AML-193 (cell line): ENCODE results near the gene GALNT9.

Experiments used
- DNase-seq, 2 experiments: peaks; one replicate each; lab custom pipeline; 2025; lab: John Stamatoyannopoulos, UW

Gene GALNT9

DNA sequence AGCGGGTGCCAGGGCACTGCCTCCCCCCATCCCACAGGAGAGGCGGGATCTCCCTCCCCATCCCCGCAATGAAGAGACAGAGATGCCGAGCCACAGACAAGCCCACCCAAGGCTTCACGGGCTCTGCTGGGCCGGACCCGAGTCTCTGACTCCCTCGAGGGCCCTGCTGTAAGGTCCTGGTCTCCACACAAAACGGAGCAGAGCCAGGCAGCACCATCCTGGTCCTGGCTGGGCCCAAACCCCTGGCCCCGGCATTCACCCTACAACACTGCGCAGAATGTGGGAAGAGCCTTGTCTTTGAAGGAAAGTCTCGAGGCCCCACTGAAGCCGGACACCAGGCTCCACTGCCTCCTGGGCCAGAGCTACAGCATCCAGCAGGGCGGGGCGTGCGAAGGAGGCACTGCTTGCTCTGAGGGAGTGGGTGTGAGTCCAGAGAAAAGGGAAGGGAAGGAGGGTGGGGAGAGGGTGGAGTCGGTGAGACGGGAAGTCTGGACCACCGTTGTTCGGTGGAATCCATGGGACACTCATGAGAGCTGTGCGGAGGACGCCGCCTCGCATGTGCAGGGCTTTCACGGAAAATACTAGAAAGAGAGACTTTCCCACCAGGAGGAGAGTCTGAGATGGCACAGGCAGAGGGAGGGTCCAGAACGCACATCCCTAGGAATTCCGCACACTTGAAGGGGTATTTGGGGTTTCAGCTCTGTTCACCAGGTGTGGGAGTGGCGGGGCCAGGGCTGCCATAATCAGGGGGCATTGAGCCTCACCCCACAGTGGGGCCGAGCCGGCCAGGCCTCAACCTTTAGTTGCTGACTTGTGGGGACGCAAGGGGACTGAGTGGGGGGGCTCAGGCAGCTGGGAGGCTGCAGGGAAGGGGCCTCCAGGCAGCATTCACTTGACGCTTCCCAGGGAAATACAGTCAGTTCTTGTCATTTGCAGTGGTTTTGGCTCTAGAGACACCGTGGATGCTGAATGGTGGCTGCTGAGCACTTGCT lies 36.8 kb downstream of the GALNT9 start:
- no peak for DNase-seq

DNA sequence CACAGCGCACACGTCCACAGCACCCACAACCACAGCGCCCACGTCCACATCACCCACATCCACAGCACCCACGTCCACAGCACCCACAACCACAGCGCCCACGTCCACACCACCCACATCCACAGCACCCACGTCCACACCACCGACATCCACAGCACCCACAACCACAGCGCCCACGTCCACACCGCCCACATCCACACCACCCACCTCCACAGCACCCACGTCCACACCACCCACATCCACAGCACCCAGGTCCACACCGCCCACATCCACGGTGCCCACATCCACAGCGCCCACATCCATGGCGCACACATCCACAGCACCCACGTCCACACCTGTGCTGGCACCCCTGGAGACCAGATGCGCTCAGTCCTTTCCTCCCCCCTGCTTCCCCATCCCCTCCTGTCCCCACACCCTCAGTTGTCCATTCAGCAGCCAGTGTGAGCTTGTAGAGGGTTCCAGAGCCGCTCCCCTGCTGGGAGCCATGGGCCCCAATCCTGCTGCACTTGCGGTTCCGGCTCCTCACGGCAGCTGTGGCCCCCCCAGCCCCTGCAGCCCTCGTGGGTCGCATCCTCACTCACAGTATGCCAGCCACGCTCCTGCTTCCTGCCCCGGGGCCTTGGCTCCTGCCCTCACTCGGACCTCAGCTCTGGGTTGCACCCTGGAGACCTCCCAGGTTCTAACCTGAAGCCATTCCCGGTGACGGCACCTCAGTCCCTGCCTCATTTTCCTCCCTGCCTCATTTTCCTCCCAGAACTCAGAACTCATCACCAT lies 37.8 kb downstream of the GALNT9 start:
- DNase-seq, result no peak

DNA sequence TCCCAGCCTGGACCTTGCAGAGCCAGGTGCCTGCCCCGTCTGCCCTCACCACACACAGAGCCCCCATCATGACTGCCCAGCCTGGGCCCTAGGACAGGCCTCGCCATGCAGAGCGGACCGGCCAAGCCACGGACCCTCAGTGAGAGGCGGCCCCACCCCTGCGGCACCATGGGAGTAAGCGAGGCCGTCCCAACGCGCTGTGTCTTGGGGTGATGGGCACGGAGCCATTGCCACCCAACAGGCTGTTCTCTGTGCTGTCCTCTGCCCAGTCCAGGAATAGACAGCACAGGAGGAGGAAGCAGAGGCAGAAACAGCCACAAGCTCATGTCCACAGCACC lies 39.2 kb downstream of the GALNT9 start:
- no peak for DNase-seq

DNA sequence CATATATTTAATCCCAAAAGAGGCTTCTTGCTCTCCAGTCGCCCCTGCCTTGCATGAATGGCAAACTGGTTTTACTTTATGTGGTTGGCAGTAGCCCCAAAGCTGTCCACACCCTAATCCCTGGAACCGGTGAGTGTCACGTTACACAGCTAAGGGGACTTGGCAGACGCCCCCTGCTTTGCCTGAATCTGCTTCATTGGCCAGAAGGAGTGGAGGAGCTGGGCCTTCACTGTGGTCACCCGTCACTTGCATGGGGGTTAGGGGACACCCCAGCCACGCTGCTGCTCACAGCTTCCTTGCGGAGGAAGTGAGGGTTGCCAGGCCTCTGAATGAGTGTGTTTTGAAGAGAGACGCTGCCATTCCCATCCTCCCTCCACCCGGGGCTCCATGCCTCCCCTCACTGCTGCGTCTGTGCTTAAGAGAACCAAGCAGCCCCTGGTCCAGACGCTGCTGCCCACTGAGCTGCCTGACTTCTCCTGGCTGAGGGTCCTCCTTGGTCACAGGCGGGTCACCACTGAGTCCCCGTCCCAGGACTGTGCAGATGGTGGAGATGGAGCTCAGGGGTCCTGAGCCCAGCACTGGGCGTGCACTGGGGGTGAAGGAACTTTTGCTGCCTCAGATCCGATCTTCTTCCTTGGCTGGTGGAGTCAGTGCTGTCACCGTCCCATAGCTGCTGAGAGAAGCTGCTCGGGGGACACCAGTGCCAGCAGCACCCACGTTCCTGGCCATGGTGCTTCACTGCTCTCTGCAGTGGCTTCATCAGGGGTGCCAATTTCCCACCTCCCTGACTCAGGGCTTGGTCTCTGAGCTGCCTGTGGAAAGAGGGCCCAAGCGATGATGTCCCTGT lies 39.8 kb downstream of the GALNT9 start:
- no peak for DNase-seq

DNA sequence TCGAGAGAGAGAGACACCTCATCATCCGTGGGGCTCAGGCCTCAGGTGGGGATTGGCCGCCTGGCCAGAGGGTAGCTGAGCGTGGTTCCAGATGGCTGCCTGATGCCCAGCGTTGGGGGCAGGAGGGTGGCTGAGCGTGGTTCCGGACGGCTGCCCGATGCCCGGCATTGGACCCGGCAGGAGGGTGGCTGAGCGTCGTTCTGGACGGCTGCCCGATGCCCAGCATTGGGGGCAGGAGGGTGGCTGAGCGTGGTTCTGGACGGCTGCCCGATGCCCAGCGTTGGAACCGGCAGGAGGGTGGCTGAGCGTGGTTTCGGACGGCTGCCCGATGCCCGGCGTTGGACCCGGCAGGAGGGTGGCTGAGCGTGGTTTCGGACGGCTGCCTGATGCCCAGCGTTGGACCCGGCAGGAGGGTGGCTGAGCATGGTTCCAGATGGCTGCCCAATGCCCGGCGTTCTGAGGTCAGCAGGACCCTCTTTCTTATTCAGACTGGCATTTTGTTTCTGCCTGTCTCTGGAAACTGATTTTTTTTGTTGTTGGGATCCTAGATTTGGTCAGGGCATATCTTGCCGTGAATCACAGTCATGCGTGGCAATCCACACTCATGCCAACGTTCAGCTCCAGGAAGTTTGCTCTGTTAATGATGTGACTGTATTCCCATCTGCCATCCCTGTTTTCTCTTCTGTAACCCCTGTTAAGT lies 40.7 kb downstream of the GALNT9 start:
- no peak for DNase-seq

DNA sequence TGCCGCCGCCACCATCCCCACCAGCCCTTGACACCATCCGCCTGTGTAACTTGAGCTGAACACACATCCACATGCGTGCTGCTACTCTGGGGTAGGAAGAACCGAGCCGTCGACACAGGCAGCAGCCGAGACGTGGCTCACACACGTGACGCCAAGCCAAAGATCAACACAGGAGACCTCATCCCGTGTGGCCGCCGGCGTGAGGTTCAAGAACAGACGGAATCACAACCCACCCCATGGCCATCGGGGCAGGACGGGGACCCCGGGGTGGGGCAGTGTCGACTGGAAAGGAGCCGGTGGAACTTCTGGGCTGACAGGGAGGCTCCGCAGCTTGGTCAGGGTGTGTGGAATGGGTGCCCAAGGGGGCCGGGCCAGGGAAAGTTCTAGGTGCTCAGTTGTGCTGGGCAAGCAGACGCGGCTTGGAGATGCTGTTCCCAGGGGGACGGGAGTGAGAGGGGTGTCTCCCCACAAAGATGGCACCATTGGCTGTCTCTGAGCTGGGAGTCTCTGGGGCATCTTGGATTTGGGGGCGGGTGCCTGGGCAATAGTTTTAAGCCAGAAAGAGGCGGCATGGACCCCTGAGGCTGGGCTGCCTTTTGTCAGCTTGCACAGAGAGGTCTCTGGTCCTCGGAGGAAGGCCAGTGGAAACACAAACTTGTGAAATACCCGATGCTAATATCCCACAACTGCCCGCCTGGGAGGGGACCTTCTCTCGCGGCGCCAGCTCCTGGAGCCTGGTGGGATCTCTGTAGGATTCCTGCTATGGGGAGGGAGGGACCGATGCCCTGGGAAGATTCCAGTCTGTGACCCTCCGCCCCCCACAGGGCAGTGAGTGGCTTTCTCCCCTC lies 41.8 kb downstream of the GALNT9 start:
- DNase-seq, result no peak

DNA sequence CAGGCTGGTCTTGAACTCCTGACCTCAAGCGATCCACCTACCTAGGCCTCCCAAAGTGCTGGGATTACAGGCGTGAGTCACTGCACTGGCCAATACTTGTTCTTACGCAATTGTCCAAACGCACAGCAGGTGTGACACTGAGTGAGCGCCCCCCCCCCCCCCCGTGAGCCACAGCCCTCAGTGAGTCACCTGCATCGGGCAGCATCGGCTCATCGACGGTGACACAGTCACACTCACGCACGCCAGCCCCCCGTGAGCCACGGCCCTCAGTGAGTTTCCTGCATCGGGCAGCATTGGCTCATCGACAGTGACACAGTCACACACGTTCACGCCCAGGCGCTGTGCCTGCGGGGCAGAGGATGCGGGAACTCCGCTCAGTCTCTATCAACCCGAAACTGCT lies 42.5 kb downstream of the GALNT9 start:
- no peak for DNase-seq

DNA sequence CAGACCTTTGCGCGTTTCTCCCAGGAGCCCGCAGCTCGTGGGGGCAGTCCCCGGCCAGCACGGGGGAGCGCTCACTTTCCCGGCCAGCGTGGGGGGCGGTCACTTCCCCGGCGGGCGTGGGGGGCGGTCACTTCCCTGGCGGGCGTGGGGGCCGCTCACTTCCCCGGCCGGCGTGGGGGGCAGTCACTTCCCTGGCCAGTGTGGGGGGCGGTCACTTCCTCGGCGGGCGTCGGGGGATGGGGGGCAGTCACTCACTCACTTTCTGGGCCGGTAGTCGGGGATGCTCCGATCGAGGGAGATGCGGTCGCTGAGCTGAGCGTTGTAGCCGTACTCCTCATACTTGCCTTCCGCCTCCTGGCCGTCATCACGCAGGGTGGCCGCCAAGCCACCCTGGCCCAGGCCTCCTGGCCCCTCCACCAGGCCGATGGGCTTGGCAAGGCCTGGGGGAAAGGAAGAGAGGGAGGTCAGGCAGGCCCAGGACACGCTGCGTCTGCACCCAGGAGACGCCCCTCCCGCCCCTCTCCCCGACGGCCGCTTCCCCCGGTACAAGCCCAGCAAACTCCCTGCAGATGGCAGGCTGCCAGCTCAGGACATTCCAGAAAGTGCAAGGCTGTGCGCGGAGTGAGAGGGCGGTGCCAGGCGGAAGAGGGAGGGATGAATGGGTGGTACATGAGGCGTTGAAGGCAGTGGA lies 43.3 kb downstream of the GALNT9 start:
- DNase-seq, result no peak

DNA sequence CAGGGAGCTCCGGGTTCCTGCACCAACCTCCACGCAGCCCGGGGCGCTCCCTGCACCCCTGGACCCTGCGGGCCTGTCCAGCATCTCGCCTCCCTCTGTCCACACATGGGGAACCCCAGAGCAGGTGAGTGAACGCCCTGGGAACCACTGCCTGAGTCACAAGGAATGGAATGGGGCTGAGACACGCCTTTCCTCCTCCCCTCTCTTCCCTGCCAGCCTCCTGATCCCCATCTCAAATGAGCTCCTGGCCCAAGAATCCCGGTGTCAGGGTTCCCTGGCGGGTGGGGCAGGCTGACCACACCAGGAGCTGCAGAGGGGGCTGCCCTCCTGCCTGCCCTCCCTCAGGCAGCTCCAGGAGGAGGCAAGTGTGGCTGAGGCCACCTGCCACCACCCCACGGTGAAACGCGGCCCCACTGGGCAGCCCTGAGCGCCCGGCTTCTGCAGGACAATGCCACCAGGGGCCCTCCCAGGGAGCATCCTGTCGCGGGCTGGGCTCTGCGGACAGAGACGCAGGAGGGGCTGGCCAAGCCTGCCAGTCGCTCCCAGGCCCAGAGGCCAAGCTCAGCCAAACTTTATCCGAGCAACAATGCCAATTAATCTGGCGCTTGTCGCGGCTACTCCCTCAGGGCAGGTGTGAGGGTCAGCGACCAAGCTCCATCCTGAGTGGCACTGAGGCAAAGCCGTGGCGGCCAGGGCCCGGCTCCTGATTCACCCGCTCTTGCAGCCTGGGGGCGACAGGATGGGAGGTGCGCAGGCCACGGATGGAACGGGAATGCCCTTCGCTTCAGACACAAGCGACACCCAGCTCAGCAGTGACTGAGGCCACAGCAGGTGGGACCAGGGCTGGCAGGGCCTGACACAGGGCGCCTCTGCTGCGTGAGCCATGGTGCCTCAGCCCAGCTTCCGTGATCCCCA lies 44.3 kb downstream of the GALNT9 start:
- DNase-seq, result no peak

DNA sequence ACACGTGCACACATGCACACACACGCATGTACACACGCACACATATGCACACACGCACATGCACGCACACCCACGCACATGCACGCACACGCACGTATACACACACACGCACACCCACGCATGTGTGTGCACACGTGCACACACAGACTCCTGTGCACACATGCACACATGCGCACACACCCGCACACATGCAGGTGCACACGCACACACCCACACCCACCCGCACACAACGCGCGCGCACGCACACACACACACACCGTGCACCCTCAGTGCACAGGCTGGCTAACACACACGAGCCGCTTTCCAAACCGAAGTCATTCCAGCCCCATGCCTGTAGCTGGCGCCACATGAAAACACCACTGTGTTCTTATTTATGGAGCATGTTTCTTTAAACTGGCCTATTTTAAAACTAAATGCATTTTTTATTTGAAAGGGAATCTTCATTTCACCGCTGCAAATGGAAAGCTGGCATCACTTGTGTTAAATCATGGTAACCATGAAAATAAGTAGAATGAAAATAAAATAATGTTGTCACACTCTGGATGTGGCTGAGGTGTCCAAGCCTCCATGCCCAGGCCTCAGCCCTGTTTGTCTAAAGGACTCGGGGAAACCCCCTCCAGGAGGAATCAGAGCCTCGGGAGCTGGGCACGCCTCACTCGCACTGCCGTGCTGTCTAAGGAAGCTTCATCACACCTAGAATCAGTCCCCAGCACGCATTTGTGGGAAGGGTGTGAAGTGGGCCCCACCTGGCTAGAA lies 45.1 kb downstream of the GALNT9 start:
- no peak for DNase-seq

DNA sequence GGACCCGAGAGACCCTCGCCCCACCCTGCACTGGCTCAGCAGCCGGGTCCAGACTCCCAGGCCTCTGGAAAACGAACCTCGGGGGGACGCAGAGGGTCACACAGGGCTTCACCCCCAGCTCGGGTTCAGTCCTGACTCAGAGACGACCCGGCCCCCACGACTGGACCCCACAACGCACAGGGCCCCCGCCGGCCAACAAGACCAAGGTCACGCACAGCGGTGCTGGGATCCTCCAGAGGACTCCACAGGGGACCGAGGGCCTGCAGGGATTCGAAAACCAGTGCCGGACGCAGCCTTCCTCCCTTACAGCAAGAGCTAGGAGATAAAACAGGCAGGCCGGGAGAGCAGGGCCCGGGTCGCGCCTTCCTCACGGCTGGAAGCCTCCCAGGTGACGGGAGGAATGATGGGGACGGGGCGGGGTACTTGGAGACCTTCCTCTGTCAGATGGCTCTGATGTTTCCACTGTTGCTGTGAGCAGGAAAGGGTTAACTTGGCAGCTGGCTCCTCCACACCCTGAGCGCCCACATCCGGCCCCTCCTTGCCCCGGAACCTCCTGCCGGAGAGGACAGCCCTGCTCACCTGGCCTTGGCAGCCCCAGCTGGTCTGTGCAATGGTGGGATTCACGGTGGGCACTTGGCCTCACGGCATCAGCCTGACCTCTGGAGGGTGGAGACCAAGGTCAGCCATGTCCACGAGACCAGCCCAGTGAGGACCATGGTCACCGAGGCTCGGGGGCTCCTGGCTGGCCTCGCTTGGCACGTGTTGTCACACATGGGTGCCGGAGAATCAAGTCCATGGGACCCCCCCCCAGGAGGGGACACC lies 46.2 kb downstream of the GALNT9 start:
- no peak for DNase-seq

DNA sequence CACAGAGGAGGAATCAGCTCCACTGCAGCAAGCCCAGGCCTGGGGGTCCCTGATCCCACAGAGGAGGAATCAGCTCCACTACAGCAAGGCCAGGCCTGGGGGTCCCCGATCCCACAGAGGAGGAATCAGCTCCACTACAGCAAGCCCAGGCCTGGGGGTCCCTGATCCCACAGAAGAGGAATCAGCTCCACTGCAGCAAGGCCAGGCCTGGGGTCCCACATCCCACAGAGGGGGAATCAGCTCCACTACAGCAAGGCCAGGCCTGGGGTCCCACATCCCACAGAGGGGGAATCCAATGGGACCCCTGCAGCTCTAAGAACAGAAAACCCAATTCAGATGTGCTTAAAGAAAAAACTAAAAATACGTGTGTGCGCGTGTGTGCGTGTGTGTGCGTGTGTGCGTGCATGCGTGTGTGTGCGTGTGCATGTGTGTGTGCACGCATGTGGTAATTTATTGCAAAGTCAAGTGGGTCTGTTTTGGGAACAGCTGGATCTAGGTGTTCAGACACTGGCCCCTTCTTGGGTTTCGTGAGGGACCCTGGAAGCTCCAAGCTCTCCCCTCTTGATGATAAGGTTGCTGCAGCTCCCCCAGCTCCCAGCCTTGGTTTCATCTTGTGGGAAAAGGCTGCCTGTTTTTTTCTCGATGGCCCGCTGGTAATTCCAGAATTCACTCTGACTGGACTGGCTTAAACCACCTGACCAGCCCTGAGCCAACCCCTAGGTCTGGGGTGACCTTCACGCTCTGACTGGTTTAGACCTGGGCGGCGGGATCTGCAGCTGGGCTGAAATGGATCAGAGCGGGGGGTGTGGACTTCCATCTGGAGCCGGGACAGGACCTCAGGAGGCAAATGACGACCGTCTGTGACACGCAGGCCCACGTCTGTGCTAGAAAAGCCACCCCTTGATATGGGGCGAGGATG lies 47.1 kb downstream of the GALNT9 start:
- no peak for DNase-seq

DNA sequence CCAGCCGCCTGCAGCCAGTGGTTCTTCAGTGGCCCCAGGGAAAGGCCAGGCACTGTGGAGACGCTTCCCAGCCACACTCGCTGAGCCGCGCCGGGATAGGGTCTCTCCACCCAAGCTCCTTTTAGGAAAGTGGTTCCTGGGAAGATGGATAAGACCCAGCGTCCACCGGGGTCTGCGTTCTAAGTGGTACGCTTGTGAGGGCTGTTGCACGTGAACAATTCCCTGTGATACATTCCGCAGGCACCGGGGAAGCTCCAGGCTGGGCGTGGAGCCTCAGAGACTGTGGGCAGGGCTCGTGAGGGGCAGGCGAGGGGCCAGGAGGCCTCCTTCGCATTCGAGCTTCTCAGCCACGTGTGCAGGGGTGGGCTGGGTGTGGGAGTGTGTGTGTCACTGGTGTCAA lies 48.4 kb downstream of the GALNT9 start:
- no peak for DNase-seq

DNA sequence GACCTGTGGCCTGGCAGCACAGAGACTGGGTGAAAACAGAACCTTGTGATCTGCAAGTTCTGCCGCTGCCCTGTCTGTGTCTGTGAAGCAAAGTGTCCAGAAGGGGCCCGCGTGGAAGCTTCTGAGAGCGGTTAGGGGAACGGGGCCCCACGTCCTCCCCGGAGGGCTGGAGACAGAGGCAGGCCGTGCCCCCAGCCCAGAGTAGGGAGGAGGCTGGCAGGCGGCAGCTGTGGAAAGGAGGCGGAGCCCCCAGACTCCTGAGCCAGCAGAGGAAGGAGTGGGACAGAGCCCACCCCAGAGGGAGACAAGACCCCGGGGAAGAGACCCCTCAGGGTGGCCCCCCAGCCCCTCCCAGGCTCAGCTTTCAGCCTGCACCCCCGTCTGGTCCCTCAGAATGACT lies 49.0 kb downstream of the GALNT9 start:
- DNase-seq, result no peak

DNA sequence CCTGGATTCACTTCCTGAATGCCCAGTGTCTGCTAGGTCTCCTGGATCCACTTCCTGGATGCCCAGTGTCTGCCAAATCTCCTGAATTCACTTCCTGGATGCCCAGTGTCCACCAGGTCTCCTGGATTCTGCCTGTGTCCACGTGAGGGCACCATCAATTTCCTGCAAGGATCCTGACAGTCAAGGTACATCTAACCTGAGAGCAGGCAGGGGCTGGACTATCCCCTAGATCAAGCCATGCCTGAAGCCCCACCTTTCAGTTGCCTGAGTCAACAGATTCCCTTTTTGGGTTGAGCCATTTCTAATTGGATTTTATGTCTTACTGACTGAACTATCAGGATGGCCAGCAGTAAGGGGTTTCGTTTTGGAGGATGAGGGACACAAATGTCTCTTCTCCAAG lies 49.5 kb downstream of the GALNT9 start:
- no peak for DNase-seq

DNA sequence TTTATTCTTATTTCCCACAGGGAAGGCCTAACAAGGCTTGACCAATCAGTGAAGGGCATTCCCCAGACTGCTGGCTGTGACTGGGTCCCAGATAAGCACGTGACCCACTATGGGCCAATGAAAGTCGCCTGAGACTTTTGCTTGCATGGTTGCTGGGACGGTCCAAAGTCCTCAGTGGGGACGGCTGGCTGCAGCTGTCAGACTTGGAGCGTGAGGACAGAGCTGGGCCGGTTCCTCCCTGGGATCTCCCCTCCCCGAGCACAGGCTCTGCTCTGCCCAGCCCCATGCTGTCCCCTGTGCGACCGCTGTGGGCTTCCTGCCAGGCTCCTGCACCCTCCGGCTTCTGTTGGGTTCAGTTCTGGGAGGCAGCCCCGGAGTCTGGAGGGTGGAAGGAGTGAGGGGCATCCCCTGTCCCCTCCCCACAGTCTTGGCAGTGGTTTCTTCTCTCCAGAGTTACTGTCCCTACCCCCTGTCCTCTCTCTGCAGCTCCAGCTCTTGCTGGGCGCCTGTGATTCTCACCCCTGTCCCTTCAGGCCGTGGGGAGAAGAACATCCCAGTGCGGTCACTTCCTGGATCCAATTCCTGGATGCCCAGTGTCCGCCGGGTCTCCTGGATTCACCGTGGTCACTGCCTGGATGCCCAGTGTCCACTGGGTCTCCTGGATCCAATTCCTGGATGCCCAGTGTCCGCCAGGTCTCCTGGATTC lies 50.1 kb downstream of the GALNT9 start:
- no peak for DNase-seq
